Thoracic aorta (tissue), 2 donors: ENCODE measurements around the gene SMCHD1. TPM values are rescaled to one million over a fixed set of nuclear protein-coding genes. Genes with fewer than 3 reads are reported as not detected.

Experiments
- ATAC-seq: fragments of 150-250 bp; one replicate; pipeline ENCODE4 v1.8.0; 2017; ENCODE audit warnings: low read depth; ENCODE audit not compliant: insufficient number of reproducible peaks, low FRiP score
- DNase-seq: peaks from one replicate; pipeline ENCODE4 v3.0.0-alpha.2; 2020; ENCODE audit warnings: low spot score
- H3K27ac ChIP-seq, 2 donors: fragments of 200-600 bp; sonication (generic); 1 replicate in 1 of 2; 2 replicates in 1 of 2; pipeline ENCODE4 v1.5.1; 2016; ENCODE audit warnings: mild to moderate bottlenecking in 2 of 2, moderate library complexity in 2 of 2
- H3K27me3 ChIP-seq: fragments of 200-600 bp; sonication (generic); replicated peaks from 2 replicates; pipeline ENCODE4 v1.6.0; 2016; ENCODE audit warnings: mild to moderate bottlenecking; ENCODE audit not compliant: insufficient read depth
- H3K36me3 ChIP-seq: fragments of 200-600 bp; sonication (generic); one replicate; pipeline ENCODE4 v1.5.1; 2016
- H3K4me1 ChIP-seq, 2 donors: fragments of 200-600 bp; sonication (generic); 1 replicate in 1 of 2; 2 replicates in 1 of 2; pipeline versions ENCODE4 v1.5.1 to v1.6.0; 2016; ENCODE audit warnings: low read depth in 2 of 2, mild to moderate bottlenecking in 1 of 2; ENCODE audit not compliant: control insufficient read depth in 1 of 2
- H3K4me3 ChIP-seq: fragments of 200-600 bp; sonication (generic); 2 replicates; pipeline ENCODE4 v1.5.1; 2016; ENCODE audit warnings: mild to moderate bottlenecking
- H3K9me3 ChIP-seq: fragments of 200-600 bp; sonication (generic); 2 replicates; pipeline ENCODE4 v1.5.1; 2016
- total RNA-seq, 2 donors: library from RNA; depleted of rRNA; stranded (reverse); fragments of >200 nt; gene quantifications; one replicate each; pipeline versions ENCODE4 v1.1.0 to v1.2.3, GENCODE V29; 2016
- TF ChIP-seq, protein P1 (sequence below): fragments of 200-600 bp; sonication (generic); IDR thresholded peaks from one replicate; pipeline ENCODE4 v1.5.1; 2019; ENCODE audit warnings: antibody characterized with exemption

The SMCHD1 gene
- total RNA-seq, 2 donors from 2014 or later, result 73.8 to 107 TPM

DNA sequence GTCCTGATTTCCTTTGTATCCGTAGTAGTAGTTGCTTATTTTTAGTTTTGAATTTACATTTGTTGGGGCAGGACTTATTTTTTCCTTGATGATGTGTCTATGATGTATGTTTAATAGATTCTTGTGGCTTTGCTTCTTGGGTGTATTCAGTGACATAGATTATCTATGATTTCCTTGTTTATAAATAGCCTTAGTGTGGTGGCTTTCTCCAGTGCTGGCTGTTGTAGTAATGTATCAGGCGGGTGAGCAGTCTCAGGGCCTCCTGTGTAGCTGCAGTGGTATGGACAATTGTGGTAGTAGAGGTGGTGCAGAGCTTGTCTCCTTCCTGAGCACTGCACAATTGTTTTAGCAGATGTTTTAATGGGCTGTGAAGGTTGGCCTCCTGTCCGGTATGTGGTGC, 60.5 kb downstream of the SMCHD1 start:
- H3K9me3 ChIP-seq, result no peaks in the 10 kb centered on the region
- H3K4me3 ChIP-seq, result no peak overlapping the region
- H3K36me3 ChIP-seq, result peaks cover 21% of the 10 kb centered on the region
- no peak overlapping the region for H3K27ac ChIP-seq
- TF ChIP-seq, protein P1, sequence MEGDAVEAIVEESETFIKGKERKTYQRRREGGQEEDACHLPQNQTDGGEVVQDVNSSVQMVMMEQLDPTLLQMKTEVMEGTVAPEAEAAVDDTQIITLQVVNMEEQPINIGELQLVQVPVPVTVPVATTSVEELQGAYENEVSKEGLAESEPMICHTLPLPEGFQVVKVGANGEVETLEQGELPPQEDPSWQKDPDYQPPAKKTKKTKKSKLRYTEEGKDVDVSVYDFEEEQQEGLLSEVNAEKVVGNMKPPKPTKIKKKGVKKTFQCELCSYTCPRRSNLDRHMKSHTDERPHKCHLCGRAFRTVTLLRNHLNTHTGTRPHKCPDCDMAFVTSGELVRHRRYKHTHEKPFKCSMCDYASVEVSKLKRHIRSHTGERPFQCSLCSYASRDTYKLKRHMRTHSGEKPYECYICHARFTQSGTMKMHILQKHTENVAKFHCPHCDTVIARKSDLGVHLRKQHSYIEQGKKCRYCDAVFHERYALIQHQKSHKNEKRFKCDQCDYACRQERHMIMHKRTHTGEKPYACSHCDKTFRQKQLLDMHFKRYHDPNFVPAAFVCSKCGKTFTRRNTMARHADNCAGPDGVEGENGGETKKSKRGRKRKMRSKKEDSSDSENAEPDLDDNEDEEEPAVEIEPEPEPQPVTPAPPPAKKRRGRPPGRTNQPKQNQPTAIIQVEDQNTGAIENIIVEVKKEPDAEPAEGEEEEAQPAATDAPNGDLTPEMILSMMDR, result no peak
- peaks cover 0 to 13% of the 10 kb centered on the region in 2 donors for H3K4me1 ChIP-seq
- no peak for ATAC-seq
- DNase-seq, result no peak
- no peaks in the 10 kb centered on the region for H3K27me3 ChIP-seq

DNA sequence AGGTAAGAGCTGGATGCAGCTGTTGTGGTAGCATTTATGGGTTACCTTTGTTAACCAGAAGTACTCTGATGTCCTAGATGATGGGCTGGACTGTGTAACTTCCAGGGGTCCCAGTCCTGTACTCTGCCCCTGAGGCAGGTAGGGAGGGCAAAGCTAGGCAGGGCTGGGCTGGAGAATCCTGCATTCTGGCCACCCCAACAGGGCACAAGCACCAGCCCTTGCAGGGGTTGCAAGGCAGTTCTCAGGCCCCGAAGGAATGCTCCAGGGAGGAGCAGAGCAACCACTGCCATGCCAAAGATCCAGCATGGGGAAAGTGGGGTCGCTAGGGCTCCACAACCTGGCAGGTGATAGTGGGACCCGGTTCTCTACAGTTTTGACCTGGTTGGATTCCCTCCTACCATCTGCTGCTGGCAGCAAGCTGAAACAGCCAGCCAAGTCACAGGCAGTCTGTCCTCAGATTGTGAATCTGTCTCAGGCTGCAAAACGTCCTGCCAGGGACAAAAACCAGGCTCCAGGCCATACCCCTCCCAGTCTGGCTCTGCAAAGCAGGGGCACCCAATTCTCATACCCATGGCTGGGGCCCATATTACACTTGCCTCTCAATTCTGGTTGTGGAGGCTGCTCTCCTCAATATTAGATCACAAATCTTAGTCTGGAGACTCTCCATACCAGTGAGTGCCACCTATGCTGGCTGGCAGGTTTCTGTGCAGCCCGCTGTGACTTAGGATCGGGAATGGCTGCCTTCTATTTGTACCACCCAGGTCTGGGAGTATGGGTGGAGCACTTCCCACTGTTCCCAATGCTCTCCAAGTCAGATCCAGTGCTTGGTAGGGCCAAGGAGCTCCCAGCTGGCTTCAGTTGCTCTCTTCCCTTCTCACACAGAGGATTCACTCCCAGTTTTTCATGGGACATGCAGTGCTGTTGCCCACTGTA, 61.1 kb downstream of the SMCHD1 start:
- Histone ChIP-seq H3K4me1 (peaks cover 0 to 13% of the 10 kb centered on the region in 2 donors), H3K27me3 (no peaks in the 10 kb centered on the region), H3K9me3 (no peaks in the 10 kb centered on the region), H3K27ac (no peak overlapping the region), H3K4me3 (no peak overlapping the region), H3K36me3 (peaks cover 24% of the 10 kb centered on the region)
- no peak for DNase-seq
- TF ChIP-seq, protein P1, result no peak
- ATAC-seq, result no peak

DNA sequence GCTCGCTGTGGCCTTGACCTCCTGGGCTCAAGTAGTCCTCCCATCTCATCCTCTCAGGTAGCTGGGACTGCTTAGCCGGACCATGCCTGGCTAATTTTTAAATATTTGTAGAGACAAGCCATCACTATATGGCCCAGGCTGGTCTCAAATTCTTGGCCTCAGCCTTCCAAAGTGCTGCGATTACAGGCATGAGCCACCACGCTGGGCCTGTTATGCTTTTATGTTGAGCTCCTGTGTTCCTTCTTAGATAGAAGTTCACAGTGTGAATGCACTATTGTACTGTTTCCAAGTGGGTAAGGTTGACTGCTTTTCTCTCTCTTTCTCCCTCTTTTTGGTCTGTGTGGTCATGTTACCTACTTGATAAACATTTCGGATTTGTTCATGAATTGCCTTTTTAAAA, 61.9 kb downstream of the SMCHD1 start:
- Histone ChIP-seq H3K36me3 (peaks cover 29% of the 10 kb centered on the region), H3K4me3 (no peak overlapping the region), H3K9me3 (no peaks in the 10 kb centered on the region), H3K27ac (no peak overlapping the region), H3K4me1 (peaks cover 0 to 13% of the 10 kb centered on the region in 2 donors), H3K27me3 (no peaks in the 10 kb centered on the region)
- TF ChIP-seq, protein P1, result no peak
- ATAC-seq (no peak), DNase-seq (no peak)

DNA sequence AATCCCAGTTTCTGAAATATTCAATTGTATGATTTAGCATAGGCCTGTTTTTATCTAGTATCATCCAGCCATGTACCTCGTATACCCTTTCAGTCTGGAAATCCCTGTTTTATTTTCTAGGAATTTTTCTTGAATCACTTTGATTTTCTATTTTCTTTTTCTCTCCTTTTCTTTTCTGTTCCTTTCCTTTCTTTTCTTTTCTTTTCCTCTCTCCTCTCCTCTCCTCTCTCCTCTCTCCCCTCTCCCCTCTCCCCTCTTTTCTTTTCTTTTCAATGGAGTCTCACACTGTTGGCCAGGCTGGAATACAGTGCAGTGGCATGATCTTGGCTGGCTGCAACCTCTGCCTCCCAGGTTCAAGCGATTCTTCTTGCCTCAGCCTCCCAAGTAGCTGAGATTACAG, 63.5 kb downstream of the SMCHD1 start:
- DNase-seq (no peak), ATAC-seq (no peak)
- no peak overlapping the region for H3K4me3 ChIP-seq
- H3K36me3 ChIP-seq, result peaks cover 26% of the 10 kb centered on the region
- H3K27me3 ChIP-seq, result no peaks in the 10 kb centered on the region
- H3K4me1 ChIP-seq, result peaks cover 0 to 13% of the 10 kb centered on the region in 2 donors
- H3K27ac ChIP-seq, result no peak overlapping the region
- H3K9me3 ChIP-seq, result no peaks in the 10 kb centered on the region
- TF ChIP-seq, protein P1, result no peak

DNA sequence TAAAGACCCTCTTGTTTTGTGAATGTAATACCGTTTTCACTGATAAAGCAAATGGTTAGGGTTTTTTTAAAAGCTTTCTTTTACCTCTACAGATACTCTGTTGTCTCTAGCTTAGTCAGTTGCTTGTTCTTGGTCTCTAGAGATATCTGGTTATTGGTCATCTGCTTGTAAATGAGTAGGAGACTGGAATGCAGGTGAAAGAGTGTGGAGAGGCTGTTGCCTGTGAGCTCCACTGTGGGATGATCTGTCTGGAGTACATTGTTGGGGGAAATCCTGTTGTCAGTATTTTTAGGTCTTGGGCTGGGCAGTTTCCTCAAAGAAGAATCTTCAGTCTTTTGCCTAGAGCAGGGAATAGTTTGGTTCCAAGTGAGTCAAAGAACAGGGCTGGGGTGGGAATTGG, 67.7 kb downstream of the SMCHD1 start:
- DNase-seq (no peak), ATAC-seq (no peak)
- H3K36me3 ChIP-seq, result peaks cover 21% of the 10 kb centered on the region
- no peak overlapping the region for H3K27ac ChIP-seq
- H3K9me3 ChIP-seq, result no peaks in the 10 kb centered on the region
- TF ChIP-seq, protein P1, result no peak
- H3K4me1 ChIP-seq, result no peaks in the 10 kb centered on the region
- no peaks in the 10 kb centered on the region for H3K27me3 ChIP-seq
- no peak overlapping the region for H3K4me3 ChIP-seq
